GM12892 (cell line): ENCODE results near the gene KCNQ5.

ENCODE experiments used
- POLR2A ChIP-seq: IDR thresholded peaks from 2 replicates; pipeline ENCODE4 v1.6.1; 2011; ENCODE audit warnings: low read depth, low read length, control low read depth
- POLR2AphosphoS5 ChIP-seq: IDR thresholded peaks from 2 replicates; pipeline ENCODE4 v1.6.1; 2011; ENCODE audit warnings: low read depth, low read length, control low read depth

- TF ChIP-seq POLR2A (no peak), POLR2AphosphoS5 (no peak)
These were observed 334.4 kb downstream of the KCNQ5 start for GRCh38 chr6:72956272-72956671.
